Stimulated activated CD8-positive, alpha-beta memory T cell treated with anti-CD3 and anti-CD28 coated beads, Interleukin-15, amount 100 ng/mL, for 24 hours (primary cell): ENCODE data around the gene STK17B.
A peak's percentile ranks its signal among the peaks of the same experiment; 100 is the strongest.
"Not testable (repeated sequence)": the region's sequence is repeated elsewhere in the genome, so short reads cannot be mapped to it uniquely, and the experiment has no call there.

Experiments used
- DNase-seq: peaks from one replicate; pipeline ENCODE4 v3.0.0-alpha.2; 2020; ENCODE audit warnings: low read depth

STK17B gene

GRCh38 chr2:196171248-196171871 is at the start of gene STK17B:
Gene STK17B, minus strand, starts transcription at chr2:196171578. Its CDS starts 8,195 bp downstream, at chr2:196163383.
- peak; percentile 91 for DNase-seq

- no peak for DNase-seq
Observed at GRCh38 chr2:196220671-196221070, 49.3 kb upstream of the STK17B start.

GRCh38 chr2:196219671-196220070 is 48.3 kb upstream of the STK17B start:
- DNase-seq: no peak

GRCh38 chr2:196218106-196218505 is 46.7 kb upstream of the STK17B start:
- no peak for DNase-seq

GRCh38 chr2:196217116-196217515 is 45.7 kb upstream of the STK17B start:
- DNase-seq: no peak

- no peak for DNase-seq
Observed at GRCh38 chr2:196215376-196215775, 44.0 kb upstream of the STK17B start.

- no peak for DNase-seq
Observed at GRCh38 chr2:196214156-196214555, 42.8 kb upstream of the STK17B start.

- DNase-seq: no peak
Observed at GRCh38 chr2:196213252-196213980, 42.0 kb upstream of the STK17B start.

GRCh38 chr2:196208915-196209314 is 37.5 kb upstream of the STK17B start:
- DNase-seq: no peak

- DNase-seq: no peak
Observed at GRCh38 chr2:196206804-196207203, 35.4 kb upstream of the STK17B start.

GRCh38 chr2:196205881-196206435 is 34.6 kb upstream of the STK17B start:
- DNase-seq: no peak

GRCh38 chr2:196205011-196205766 is 33.8 kb upstream of the STK17B start:
- DNase-seq: no peak

GRCh38 chr2:196201229-196202009 is 30.0 kb upstream of the STK17B start:
- no peak for DNase-seq

GRCh38 chr2:196200557-196200956 is 29.2 kb upstream of the STK17B start:
- no peak for DNase-seq

GRCh38 chr2:196195758-196196157 is 24.4 kb upstream of the STK17B start:
- no peak for DNase-seq

GRCh38 chr2:196195302-196195701 is 23.9 kb upstream of the STK17B start:
- no peak for DNase-seq

- DNase-seq: no peak
Observed at GRCh38 chr2:196191541-196191940, 20.2 kb upstream of the STK17B start.

- no peak for DNase-seq
Observed at GRCh38 chr2:196187898-196188458, 16.6 kb upstream of the STK17B start.

- not testable (repeated sequence) for DNase-seq
Observed at GRCh38 chr2:196187175-196187700, 15.9 kb upstream of the STK17B start.

GRCh38 chr2:196186266-196186980 is 15.0 kb upstream of the STK17B start:
- DNase-seq: no peak

- DNase-seq: no peak
Observed at GRCh38 chr2:196184921-196185320, 13.5 kb upstream of the STK17B start.
